Osteoblast (primary cell): ENCODE measurements around the gene RIPOR1. TPM values are rescaled to one million over a fixed set of nuclear protein-coding genes. Genes with fewer than 3 reads are reported as not detected.

Source experiments
- DNase-seq: peaks from one replicate; pipeline ENCODE4 v3.0.0; 2011; ENCODE audit warnings: low spot score, mixed read lengths; ENCODE audit not compliant: insufficient read length; ENCODE audit errors: missing footprints
- H2AFZ ChIP-seq: 2 replicates; pipeline ENCODE4 v1.6.0; 2011; ENCODE audit warnings: mild to moderate bottlenecking, low read length
- H3K27ac ChIP-seq: 2 replicates; pipeline ENCODE4 v1.5.1; 2011; ENCODE audit warnings: mild to moderate bottlenecking, low read depth, low read length, moderate library complexity
- H3K27me3 ChIP-seq: 2 replicates; pipeline ENCODE4 v1.6.0; 2012; ENCODE audit warnings: mild to moderate bottlenecking, control low read depth, inconsistent platforms, low read length, moderate library complexity; ENCODE audit not compliant: insufficient read depth
- H3K36me3 ChIP-seq: 2 replicates; pipeline ENCODE4 v1.5.1; 2011; ENCODE audit warnings: mild to moderate bottlenecking, low read length, control low read depth, moderate library complexity; ENCODE audit not compliant: insufficient read depth
- H3K4me1 ChIP-seq: 2 replicates; pipeline ENCODE4 v1.5.1; 2011; ENCODE audit warnings: mild to moderate bottlenecking, low read length, control low read depth, moderate library complexity; ENCODE audit not compliant: insufficient read depth
- H3K4me2 ChIP-seq: 2 replicates; pipeline ENCODE4 v1.6.0; 2011; ENCODE audit warnings: mild to moderate bottlenecking, low read length; ENCODE audit not compliant: insufficient read depth
- H3K4me3 ChIP-seq: fragments of 200-600 bp; sonication (generic); 3 replicates; pipeline ENCODE4 v1.5.1; 2012; ENCODE audit warnings: mild to moderate bottlenecking, low read length, inconsistent platforms; ENCODE audit not compliant: insufficient read depth
- H3K79me2 ChIP-seq: 2 replicates; pipeline ENCODE4 v1.6.0; 2012; ENCODE audit warnings: mild to moderate bottlenecking, low read length, control low read depth, inconsistent platforms; ENCODE audit not compliant: insufficient read depth
- H3K9me3 ChIP-seq: 2 replicates; pipeline ENCODE4 v1.5.1; 2011; ENCODE audit warnings: low read depth, low read length, control low read depth
- H4K20me1 ChIP-seq: 2 replicates; pipeline ENCODE4 v1.6.0; 2012; ENCODE audit warnings: mild to moderate bottlenecking, low read length, control low read depth; ENCODE audit not compliant: insufficient read depth
- total RNA-seq: library from RNA; depleted of rRNA; stranded (reverse); fragments of >200 nt; gene quantifications from 2 replicates; pipeline ENCODE4 v1.2.3, GENCODE V29; 2012
- TF ChIP-seq, protein P1 (sequence below): IDR thresholded peaks from 2 replicates; pipeline ENCODE4 v1.5.1; 2011; ENCODE audit warnings: mild to moderate bottlenecking, low read depth, low read length, moderate library complexity; ENCODE audit errors: extremely low read depth

The RIPOR1 gene
- total RNA-seq, 1 donor, result 36.6 TPM

- Histone ChIP-seq H4K20me1 (peaks cover 82% of the 10 kb centered on the region), H3K4me1 (peaks cover 34% of the 10 kb centered on the region), H3K27me3 (no peaks in the 10 kb centered on the region)
Measured at GRCh38 chr16:67534431-67534830, 5.8 kb downstream of the RIPOR1 start.

GRCh38 chr16:67535201-67535600 is 6.6 kb downstream of the RIPOR1 start:
- H3K4me2 ChIP-seq, result no peak overlapping the region
- H3K27me3 ChIP-seq, result no peaks in the 10 kb centered on the region
- H3K9me3 ChIP-seq, result no peaks in the 10 kb centered on the region
- H3K36me3 ChIP-seq, result peaks cover 21% of the 10 kb centered on the region
- TF ChIP-seq, protein P1, sequence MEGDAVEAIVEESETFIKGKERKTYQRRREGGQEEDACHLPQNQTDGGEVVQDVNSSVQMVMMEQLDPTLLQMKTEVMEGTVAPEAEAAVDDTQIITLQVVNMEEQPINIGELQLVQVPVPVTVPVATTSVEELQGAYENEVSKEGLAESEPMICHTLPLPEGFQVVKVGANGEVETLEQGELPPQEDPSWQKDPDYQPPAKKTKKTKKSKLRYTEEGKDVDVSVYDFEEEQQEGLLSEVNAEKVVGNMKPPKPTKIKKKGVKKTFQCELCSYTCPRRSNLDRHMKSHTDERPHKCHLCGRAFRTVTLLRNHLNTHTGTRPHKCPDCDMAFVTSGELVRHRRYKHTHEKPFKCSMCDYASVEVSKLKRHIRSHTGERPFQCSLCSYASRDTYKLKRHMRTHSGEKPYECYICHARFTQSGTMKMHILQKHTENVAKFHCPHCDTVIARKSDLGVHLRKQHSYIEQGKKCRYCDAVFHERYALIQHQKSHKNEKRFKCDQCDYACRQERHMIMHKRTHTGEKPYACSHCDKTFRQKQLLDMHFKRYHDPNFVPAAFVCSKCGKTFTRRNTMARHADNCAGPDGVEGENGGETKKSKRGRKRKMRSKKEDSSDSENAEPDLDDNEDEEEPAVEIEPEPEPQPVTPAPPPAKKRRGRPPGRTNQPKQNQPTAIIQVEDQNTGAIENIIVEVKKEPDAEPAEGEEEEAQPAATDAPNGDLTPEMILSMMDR, result no peak
- peak; percentile 62 for DNase-seq
- H2AFZ ChIP-seq, result no peak overlapping the region
- no peak overlapping the region for H3K4me3 ChIP-seq
- no peak overlapping the region for H3K27ac ChIP-seq
- peaks cover 28% of the 10 kb centered on the region for H3K4me1 ChIP-seq
- H3K79me2 ChIP-seq, result peaks cover 97% of the 10 kb centered on the region
- H4K20me1 ChIP-seq, result peaks cover 89% of the 10 kb centered on the region

More at GRCh38 chr16:67534431-67534830, 5.8 kb downstream of the RIPOR1 start:
- no peak overlapping the region for H2AFZ ChIP-seq
- H3K9me3 ChIP-seq, result no peaks in the 10 kb centered on the region
- peak; percentile 31 for DNase-seq
- peaks cover 16% of the 10 kb centered on the region for H3K36me3 ChIP-seq
- H3K27ac ChIP-seq, result no peak overlapping the region
- H3K4me3 ChIP-seq, result no peak overlapping the region
- H3K4me2 ChIP-seq, result no peak overlapping the region
- TF ChIP-seq, protein P1, result no peak
- peaks cover 97% of the 10 kb centered on the region for H3K79me2 ChIP-seq

- H3K27ac ChIP-seq, result peak overlapping the region; percentile 33
- peaks cover 37% of the 10 kb centered on the region for H3K36me3 ChIP-seq
- TF ChIP-seq, protein P1, result no peak
- H2AFZ ChIP-seq, result no peak overlapping the region
- no peaks in the 10 kb centered on the region for H3K27me3 ChIP-seq
- H3K79me2 ChIP-seq, result peaks cover 85% of the 10 kb centered on the region
- DNase-seq, result peak; percentile 99
- peaks cover 89% of the 10 kb centered on the region for H4K20me1 ChIP-seq
- H3K4me1 ChIP-seq, result peaks cover 15% of the 10 kb centered on the region
- no peaks in the 10 kb centered on the region for H3K9me3 ChIP-seq
- H3K4me3 ChIP-seq, result peak overlapping the region; percentile 81
- H3K4me2 ChIP-seq, result peak overlapping the region; percentile 91
Measured at GRCh38 chr16:67537270-67537635, 8.6 kb downstream of the RIPOR1 start.

DNA sequence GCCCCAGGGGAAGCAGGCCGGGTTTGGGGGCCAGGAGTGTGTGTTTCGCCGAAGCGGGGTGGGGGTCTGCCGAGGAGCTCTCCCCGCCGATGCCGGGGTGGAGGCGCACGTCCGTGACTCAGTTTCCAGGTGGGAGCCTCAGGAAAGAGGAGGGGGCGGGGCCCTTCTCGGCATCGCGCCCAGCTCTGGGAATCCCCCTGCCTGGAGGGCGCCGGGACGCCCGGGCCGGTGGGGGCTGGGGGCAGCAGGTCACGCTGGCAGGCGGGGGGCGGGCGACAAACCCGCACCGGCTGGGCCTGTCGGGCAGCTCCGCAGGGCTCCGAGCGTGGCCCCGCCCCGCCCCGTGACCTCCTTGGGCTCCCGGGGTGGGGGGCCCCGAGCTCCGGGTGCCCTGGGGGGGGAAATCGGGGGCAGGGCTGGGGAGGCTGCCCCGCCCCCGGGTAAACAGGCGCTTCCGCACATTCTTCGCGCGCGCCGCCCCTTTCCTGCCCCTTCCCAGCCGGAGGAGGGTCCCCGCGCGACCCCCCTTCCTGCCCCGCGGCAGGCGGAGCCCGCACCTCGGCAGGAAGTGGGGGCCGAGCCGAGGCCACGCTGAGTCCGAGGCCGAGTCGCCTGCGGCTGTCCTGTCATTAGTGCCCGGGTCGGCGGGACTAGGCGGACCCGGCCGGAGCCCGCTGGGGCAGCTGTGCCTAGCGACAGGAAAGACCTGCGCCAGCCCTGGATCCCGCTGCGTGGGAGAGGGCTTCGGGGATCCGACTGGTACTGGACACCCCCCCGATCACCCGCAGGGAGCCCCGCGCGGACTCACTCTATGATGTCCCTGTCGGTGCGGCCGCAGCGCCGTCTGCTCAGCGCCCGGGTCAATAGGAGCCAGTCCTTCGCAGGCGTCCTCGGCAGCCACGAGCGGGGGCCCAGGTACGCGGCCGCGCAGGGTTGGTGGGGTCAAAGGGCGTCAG is 9.3 kb downstream of the RIPOR1 start:
- Histone ChIP-seq H2AFZ (no peak overlapping the region), H3K79me2 (peaks cover 79% of the 10 kb centered on the region), H3K27ac (peak overlapping the region; percentile 33), H3K4me2 (peak overlapping the region; percentile 91), H3K36me3 (peaks cover 38% of the 10 kb centered on the region), H3K9me3 (no peaks in the 10 kb centered on the region), H3K4me1 (peaks cover 14% of the 10 kb centered on the region), H3K27me3 (no peaks in the 10 kb centered on the region), H4K20me1 (peaks cover 84% of the 10 kb centered on the region), H3K4me3 (peak overlapping the region; percentile 81)
- TF ChIP-seq, protein P1, result no peak
- peak; percentile 92 for DNase-seq
